OCI-LY3 (cell line): ENCODE results near the gene TLR3.

Source experiments
- H2AFZ ChIP-seq: fragments of 200-600, 300-600 bp; shearing (Covaris generic); 2 replicates; pipeline ENCODE4 v1.6.0; 2014; ENCODE audit warnings: antibody characterized with exemption, low read depth, low read length
- H3K27ac ChIP-seq: fragments of 200-600, 300-600 bp; sonication (generic); 2 replicates; pipeline ENCODE4 v1.5.1; 2014; ENCODE audit warnings: mild to moderate bottlenecking, low read length, moderate library complexity, mixed read lengths
- H3K27me3 ChIP-seq: fragments of 200-600, 300-600 bp; sonication (generic); 2 replicates; pipeline ENCODE4 v1.6.1; 2014; ENCODE audit warnings: low read depth, low read length, mixed read lengths
- H3K36me3 ChIP-seq: fragments of 200-600, 300-600 bp; sonication (generic); replicated peaks from 2 replicates; pipeline ENCODE3; 2014; ENCODE audit warnings: low read depth, low read length, mixed read lengths
- H3K4me1 ChIP-seq: fragments of 300-600, 200-600 bp; sonication (generic); 2 replicates; pipeline ENCODE4 v1.6.1; 2014; ENCODE audit warnings: low read length, mixed read lengths
- H3K4me2 ChIP-seq: fragments of 200-600, 300-600 bp; sonication (generic); 2 replicates; pipeline ENCODE4 v1.6.1; 2014; ENCODE audit warnings: low read length, mixed read lengths
- H3K4me3 ChIP-seq: fragments of 300-600, 200-600 bp; sonication (generic); 2 replicates; pipeline ENCODE4 v1.5.1; 2014; ENCODE audit warnings: antibody characterized with exemption, mild to moderate bottlenecking, low read length, moderate library complexity
- H3K79me2 ChIP-seq: fragments of 300-600, 200-600 bp; shearing (Covaris generic); 2 replicates; pipeline ENCODE4 v1.6.1; 2014; ENCODE audit warnings: mild to moderate bottlenecking, low read length, mixed read lengths
- H3K9ac ChIP-seq: fragments of 300-600, 200-600 bp; shearing (Covaris generic); 2 replicates; pipeline ENCODE4 v1.6.0; 2014; ENCODE audit warnings: mild to moderate bottlenecking, low read length, moderate library complexity
- H3K9me3 ChIP-seq: fragments of 200-600, 300-600 bp; shearing (Covaris generic); 2 replicates; pipeline ENCODE4 v1.6.1; 2014; ENCODE audit warnings: low read length, mixed read lengths; ENCODE audit not compliant: insufficient read depth
- H4K20me1 ChIP-seq: fragments of 200-600, 300-600 bp; sonication (generic); 2 replicates; pipeline ENCODE4 v1.6.1; 2016; ENCODE audit warnings: low read length, mixed read lengths; ENCODE audit not compliant: insufficient read depth
- CTCF ChIP-seq: fragments of 200-600, 300-600 bp; sonication (generic); IDR thresholded peaks from 2 replicates; pipeline ENCODE4 v1.5.1; 2014; ENCODE audit warnings: antibody characterized with exemption, low read length, low read depth
- EZH2phosphoT487 ChIP-seq: fragments of 200-600 bp; shearing (Covaris generic); IDR thresholded peaks from 2 replicates; pipeline ENCODE4 v1.6.1; 2018; ENCODE audit warnings: antibody characterized with exemption, mixed run types, low read depth

Gene TLR3

GRCh38 chr4:186116697-186117096 lies 47.7 kb downstream of the TLR3 start:
- Histone ChIP-seq H3K27ac (no peak overlapping the region), H2AFZ (no peak overlapping the region), H4K20me1 (no peaks in the 10 kb centered on the region), H3K36me3 (no peaks in the 10 kb centered on the region), H3K9me3 (no peaks in the 10 kb centered on the region), H3K4me2 (no peak overlapping the region), H3K9ac (no peak overlapping the region), H3K4me1 (no peaks in the 10 kb centered on the region), H3K79me2 (no peaks in the 10 kb centered on the region), H3K4me3 (no peak overlapping the region), H3K27me3 (no peaks in the 10 kb centered on the region)
- TF ChIP-seq EZH2phosphoT487 (no peak), CTCF (no peak)

- Histone ChIP-seq H3K4me3 (no peak overlapping the region), H3K4me2 (no peak overlapping the region), H3K9ac (no peak overlapping the region), H3K4me1 (no peaks in the 10 kb centered on the region), H3K9me3 (no peaks in the 10 kb centered on the region), H3K27ac (no peak overlapping the region), H3K36me3 (no peaks in the 10 kb centered on the region), H4K20me1 (no peaks in the 10 kb centered on the region), H3K79me2 (no peaks in the 10 kb centered on the region), H3K27me3 (no peaks in the 10 kb centered on the region), H2AFZ (no peak overlapping the region)
- TF ChIP-seq EZH2phosphoT487 (no peak), CTCF (no peak)
These were observed 49.6 kb downstream of the TLR3 start for GRCh38 chr4:186118582-186118981.

GRCh38 chr4:186121057-186121456 lies 52.1 kb downstream of the TLR3 start:
- Histone ChIP-seq H3K9ac (no peak overlapping the region), H3K79me2 (no peaks in the 10 kb centered on the region), H3K36me3 (no peaks in the 10 kb centered on the region), H3K9me3 (no peaks in the 10 kb centered on the region), H4K20me1 (no peaks in the 10 kb centered on the region), H3K4me1 (no peaks in the 10 kb centered on the region), H2AFZ (no peak overlapping the region), H3K4me3 (no peak overlapping the region), H3K27me3 (no peaks in the 10 kb centered on the region), H3K27ac (no peak overlapping the region), H3K4me2 (no peak overlapping the region)
- TF ChIP-seq CTCF (no peak), EZH2phosphoT487 (no peak)

GRCh38 chr4:186128842-186129241 lies 59.9 kb downstream of the TLR3 start:
- Histone ChIP-seq H3K79me2 (no peaks in the 10 kb centered on the region), H3K4me2 (no peak overlapping the region), H2AFZ (no peak overlapping the region), H3K36me3 (no peaks in the 10 kb centered on the region), H3K9me3 (no peaks in the 10 kb centered on the region), H4K20me1 (no peaks in the 10 kb centered on the region), H3K27me3 (no peaks in the 10 kb centered on the region), H3K4me1 (peaks cover 4% of the 10 kb centered on the region), H3K9ac (no peak overlapping the region), H3K4me3 (no peak overlapping the region), H3K27ac (no peak overlapping the region)
- TF ChIP-seq CTCF (no peak), EZH2phosphoT487 (no peak)
